ENCODE results near the gene CACHD1.
A peak's percentile ranks its signal among the peaks of the same experiment; 100 is the strongest.

CACHD1 gene

DNA sequence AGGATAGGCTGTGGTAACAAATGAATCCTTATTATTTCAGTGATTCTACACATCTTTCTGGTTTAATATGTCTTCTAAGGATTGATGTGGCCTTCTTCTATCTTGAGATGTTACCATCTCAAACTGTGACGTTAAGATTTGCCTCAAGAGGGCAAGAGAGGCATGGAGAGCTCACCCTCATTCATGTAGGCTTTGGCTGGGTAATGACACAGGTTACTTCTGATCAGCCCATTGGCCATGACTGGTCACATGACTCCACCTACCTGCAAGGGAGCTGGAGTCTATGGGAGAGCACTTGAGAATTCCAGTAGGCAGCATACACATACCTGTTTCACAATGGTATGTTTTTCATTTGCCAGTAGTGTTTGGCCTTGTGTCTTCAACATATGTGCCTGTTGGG lies 30.0 kb downstream of the CACHD1 start:
- no peaks in the 10 kb centered on the region for H3K9me3 ChIP-seq (ENCODE audit: control extremely low read depth in 1 of 5, control insufficient read depth in 4 of 5, insufficient read depth in 2 of 5, low read depth in 1 of 5, low read length in 4 of 5)
- WGBS (ENCODE audit: insufficient coverage), result 100% methylated on average over 1 of the region's 1 CpG
- peak; percentile 27 to 45 (median 38) for DNase-seq
- no peak overlapping the region for H3K4me3 ChIP-seq (ENCODE audit: control insufficient read depth in 1 of 7, extremely low read depth in 1 of 7, insufficient read depth in 4 of 7, low read depth in 2 of 7, low read length in 6 of 7)
- ChIA-PET CTCF (interaction anchor here (0.8 to 1.1 kb wide), 4 partner anchors 11 to 231 kb away, joined by 3 read pairs; no protein-coding TSS in a partner anchor), POLR2A (no interaction called here)
- no peaks in the 10 kb centered on the region for H3K36me3 ChIP-seq (ENCODE audit: control insufficient read depth in 4 of 4, insufficient read depth in 4 of 4, low read length in 3 of 4)
- H3K27ac ChIP-seq (ENCODE audit: insufficient read depth in 1 of 2, low read depth in 1 of 2, low read length in 2 of 2, poor library complexity in 1 of 2, severe bottlenecking in 2 of 2), result no peak overlapping the region
- peaks cover 0 to 5% (median 2%) of the 10 kb centered on the region in 4 experiments for H3K4me1 ChIP-seq (ENCODE audit: control extremely low read depth in 1 of 4, control insufficient read depth in 4 of 4, insufficient read depth in 4 of 4, low read length in 3 of 4)
- no peaks in the 10 kb centered on the region for H3K27me3 ChIP-seq (replicated peaks in 2 of 5; ENCODE audit: control insufficient read depth in 4 of 5, insufficient read depth in 5 of 5, low read length in 4 of 5)

DNA sequence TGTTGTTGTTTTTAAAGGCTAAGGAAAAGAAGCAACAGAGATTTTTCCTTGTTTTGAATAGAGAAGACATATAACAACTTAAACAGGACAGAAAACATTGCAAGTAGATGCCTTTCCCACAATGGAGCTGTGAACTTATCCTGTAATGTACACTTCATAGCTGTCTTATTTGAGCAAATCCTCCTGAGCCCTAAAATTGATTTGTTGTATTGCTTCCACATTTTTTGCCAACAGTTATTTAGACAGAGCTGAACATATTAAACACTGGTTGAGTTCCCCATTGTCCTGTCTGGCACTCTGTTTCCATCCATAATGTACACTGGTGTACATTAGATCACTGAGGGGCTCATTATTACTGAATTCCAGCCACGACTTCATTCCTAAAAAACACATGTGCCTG lies 32.2 kb downstream of the CACHD1 start:
- WGBS (ENCODE audit: insufficient coverage), result no CpG with 5 or more reads among the region's 1 CpG
- Histone ChIP-seq H3K9me3 (ENCODE audit: control extremely low read depth in 1 of 5, control insufficient read depth in 4 of 5, insufficient read depth in 2 of 5, low read depth in 1 of 5, low read length in 4 of 5) (no peaks in the 10 kb centered on the region), H3K27ac (ENCODE audit: insufficient read depth in 1 of 2, low read depth in 1 of 2, low read length in 2 of 2, poor library complexity in 1 of 2, severe bottlenecking in 2 of 2) (no peak overlapping the region), H3K27me3 (replicated peaks in 2 of 5; ENCODE audit: control insufficient read depth in 4 of 5, insufficient read depth in 5 of 5, low read length in 4 of 5) (no peaks in the 10 kb centered on the region), H3K36me3 (ENCODE audit: control insufficient read depth in 4 of 4, insufficient read depth in 4 of 4, low read length in 3 of 4) (no peaks in the 10 kb centered on the region), H3K4me3 (ENCODE audit: control insufficient read depth in 1 of 7, extremely low read depth in 1 of 7, insufficient read depth in 4 of 7, low read depth in 2 of 7, low read length in 6 of 7) (no peak overlapping the region), H3K4me1 (ENCODE audit: control extremely low read depth in 1 of 4, control insufficient read depth in 4 of 4, insufficient read depth in 4 of 4, low read length in 3 of 4) (peaks cover 0 to 12% (median 4%) of the 10 kb centered on the region in 4 experiments)
- POLR2A ChIA-PET, result no interaction called here
- CTCF ChIA-PET, result no interaction called here
- no peak for DNase-seq

DNA sequence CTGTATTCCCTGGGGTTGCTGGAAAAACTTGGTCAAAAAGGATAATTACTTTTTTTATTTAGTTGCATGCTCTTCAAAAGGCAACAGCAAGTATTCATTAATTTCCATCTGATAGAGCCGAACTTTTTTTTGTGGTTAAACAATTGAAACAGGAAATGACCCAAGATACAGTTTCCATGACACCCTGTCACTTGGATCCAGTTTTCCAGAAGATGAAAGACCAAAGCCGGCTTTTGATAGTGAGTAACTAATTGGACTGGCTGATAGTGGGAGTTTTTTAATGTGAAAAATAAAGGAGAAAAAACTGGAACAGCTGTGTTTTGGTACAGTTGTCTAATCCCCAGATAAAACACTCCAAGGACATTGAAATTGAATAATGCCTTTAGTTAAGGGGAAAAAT lies 33.0 kb downstream of the CACHD1 start:
- Histone ChIP-seq H3K27me3 (replicated peaks in 2 of 5; ENCODE audit: control insufficient read depth in 4 of 5, insufficient read depth in 5 of 5, low read length in 4 of 5) (no peaks in the 10 kb centered on the region), H3K4me3 (ENCODE audit: control insufficient read depth in 1 of 7, extremely low read depth in 1 of 7, insufficient read depth in 4 of 7, low read depth in 2 of 7, low read length in 6 of 7) (no peak overlapping the region), H3K9me3 (ENCODE audit: control extremely low read depth in 1 of 5, control insufficient read depth in 4 of 5, insufficient read depth in 2 of 5, low read depth in 1 of 5, low read length in 4 of 5) (no peaks in the 10 kb centered on the region), H3K27ac (ENCODE audit: insufficient read depth in 1 of 2, low read depth in 1 of 2, low read length in 2 of 2, poor library complexity in 1 of 2, severe bottlenecking in 2 of 2) (no peak overlapping the region), H3K36me3 (ENCODE audit: control insufficient read depth in 4 of 4, insufficient read depth in 4 of 4, low read length in 3 of 4) (no peaks in the 10 kb centered on the region), H3K4me1 (ENCODE audit: control extremely low read depth in 1 of 4, control insufficient read depth in 4 of 4, insufficient read depth in 4 of 4, low read length in 3 of 4) (peaks cover 0 to 12% (median 4%) of the 10 kb centered on the region in 4 experiments)
- ChIA-PET POLR2A (no interaction called here), CTCF (interaction anchor here (1.2 kb wide), 1 partner anchor 8 kb away, joined by 3 read pairs; no protein-coding TSS in a partner anchor)
- DNase-seq, result no peak
- 33% methylated on average over 1 of the region's 2 CpGs for WGBS (ENCODE audit: insufficient coverage)

DNA sequence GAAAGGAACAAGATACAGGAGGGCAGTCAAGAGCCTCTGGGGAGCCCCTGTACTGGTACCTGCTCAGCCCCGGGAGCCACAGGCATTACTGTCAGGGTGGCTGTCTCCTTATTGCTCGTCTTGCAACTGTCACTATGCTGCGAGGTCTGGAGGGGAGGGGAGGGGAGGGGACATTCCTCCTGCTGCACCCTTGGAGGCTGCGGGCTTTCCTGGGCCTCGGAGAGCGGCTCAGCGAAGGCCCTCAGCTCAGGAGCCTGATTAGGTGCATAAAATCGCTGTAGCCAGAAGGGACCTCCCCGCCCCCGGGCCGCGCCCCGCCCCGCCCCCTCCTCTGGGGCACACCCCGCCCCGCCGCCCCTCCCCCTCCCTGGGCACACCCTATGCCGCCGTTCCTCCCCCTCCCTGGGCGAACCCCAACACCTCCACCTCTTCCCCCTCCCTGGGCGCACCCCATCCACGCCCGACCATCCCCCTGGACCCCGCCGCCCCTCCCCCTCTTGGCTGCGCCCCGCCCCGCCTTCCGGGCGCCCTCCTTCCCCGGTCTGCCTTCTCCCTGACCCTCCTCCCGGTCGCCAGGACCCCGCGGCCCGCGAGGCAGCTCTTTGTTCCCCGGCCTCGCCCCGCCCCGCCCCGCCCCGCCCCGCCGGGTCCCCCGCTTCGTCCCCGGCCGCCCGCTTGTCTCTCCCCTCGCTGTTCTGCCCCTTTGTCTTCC lies 35.5 kb downstream of the CACHD1 start:
- Histone ChIP-seq H3K9me3 (ENCODE audit: control extremely low read depth in 1 of 5, control insufficient read depth in 4 of 5, insufficient read depth in 2 of 5, low read depth in 1 of 5, low read length in 4 of 5) (no peaks in the 10 kb centered on the region), H3K4me1 (ENCODE audit: control extremely low read depth in 1 of 4, control insufficient read depth in 4 of 4, insufficient read depth in 4 of 4, low read length in 3 of 4) (peaks cover 0 to 12% (median 4%) of the 10 kb centered on the region in 4 experiments), H3K27me3 (replicated peaks in 2 of 5; ENCODE audit: control insufficient read depth in 4 of 5, insufficient read depth in 5 of 5, low read length in 4 of 5) (no peaks in the 10 kb centered on the region), H3K36me3 (ENCODE audit: control insufficient read depth in 4 of 4, insufficient read depth in 4 of 4, low read length in 3 of 4) (no peaks in the 10 kb centered on the region), H3K4me3 (ENCODE audit: control insufficient read depth in 1 of 7, extremely low read depth in 1 of 7, insufficient read depth in 4 of 7, low read depth in 2 of 7, low read length in 6 of 7) (peak overlapping the region; percentile 39 to 76 (median 64)), H3K27ac (ENCODE audit: insufficient read depth in 1 of 2, low read depth in 1 of 2, low read length in 2 of 2, poor library complexity in 1 of 2, severe bottlenecking in 2 of 2) (no peak overlapping the region)
- DNase-seq, result peak; percentile 25 to 64 (median 63)
- WGBS (ENCODE audit: insufficient coverage), result 0% methylated on average over 3 of the region's 51 CpGs
- ChIA-PET CTCF (no interaction called here), POLR2A (no interaction called here)

DNA sequence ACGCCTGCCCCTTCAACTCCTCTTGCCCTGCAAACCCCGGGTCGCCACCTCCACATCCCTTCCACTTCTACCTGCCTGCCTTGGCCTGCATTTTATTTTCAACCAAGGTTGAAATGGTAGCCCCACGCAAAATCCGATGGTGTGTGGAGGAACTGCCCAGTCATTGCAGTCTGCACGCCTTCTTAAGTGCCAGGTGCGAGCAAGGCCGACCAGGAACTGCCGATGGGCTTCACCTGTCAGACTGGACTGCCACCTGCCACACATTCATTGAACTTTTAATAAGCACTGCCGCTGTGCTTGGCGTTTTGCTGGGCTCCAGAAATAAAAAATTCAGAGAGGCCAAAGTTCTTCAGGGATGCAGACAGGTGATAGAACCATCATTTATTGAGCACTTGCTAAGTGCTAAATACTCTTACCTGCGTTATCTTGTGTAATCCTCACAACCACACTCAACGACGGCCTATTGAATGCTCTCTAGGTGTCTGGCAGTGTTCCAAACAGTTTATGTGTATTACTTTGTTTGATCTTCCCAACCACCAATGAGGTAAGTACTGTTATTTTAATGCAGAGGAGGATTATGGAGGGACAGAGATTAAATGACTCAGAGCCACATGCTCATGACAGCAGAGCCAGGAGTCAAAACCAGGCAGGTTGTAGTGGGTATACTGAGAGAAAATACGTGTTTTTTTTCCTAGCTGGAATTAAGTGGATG lies 36.2 kb downstream of the CACHD1 start:
- DNase-seq, result peak; percentile 42 to 82 (median 78)
- Histone ChIP-seq H3K27ac (ENCODE audit: insufficient read depth in 1 of 2, low read depth in 1 of 2, low read length in 2 of 2, poor library complexity in 1 of 2, severe bottlenecking in 2 of 2) (no peak overlapping the region), H3K4me3 (ENCODE audit: control insufficient read depth in 1 of 7, extremely low read depth in 1 of 7, insufficient read depth in 4 of 7, low read depth in 2 of 7, low read length in 6 of 7) (peak overlapping the region in 6 of 7 experiments; percentile 22 to 75 (median 62)), H3K36me3 (ENCODE audit: control insufficient read depth in 4 of 4, insufficient read depth in 4 of 4, low read length in 3 of 4) (no peaks in the 10 kb centered on the region), H3K9me3 (ENCODE audit: control extremely low read depth in 1 of 5, control insufficient read depth in 4 of 5, insufficient read depth in 2 of 5, low read depth in 1 of 5, low read length in 4 of 5) (no peaks in the 10 kb centered on the region), H3K4me1 (ENCODE audit: control extremely low read depth in 1 of 4, control insufficient read depth in 4 of 4, insufficient read depth in 4 of 4, low read length in 3 of 4) (peaks cover under 1 to 15% (median 8%) of the 10 kb centered on the region in 4 experiments), H3K27me3 (replicated peaks in 2 of 5; ENCODE audit: control insufficient read depth in 4 of 5, insufficient read depth in 5 of 5, low read length in 4 of 5) (no peaks in the 10 kb centered on the region)
- ChIA-PET POLR2A (interaction anchor here (0.6 kb wide), 1 partner anchor 12 kb away, joined by 7 read pairs; no protein-coding TSS in a partner anchor), CTCF (no interaction called here)
- WGBS (ENCODE audit: insufficient coverage), result 24% methylated on average over 11 of the region's 15 CpGs

DNA sequence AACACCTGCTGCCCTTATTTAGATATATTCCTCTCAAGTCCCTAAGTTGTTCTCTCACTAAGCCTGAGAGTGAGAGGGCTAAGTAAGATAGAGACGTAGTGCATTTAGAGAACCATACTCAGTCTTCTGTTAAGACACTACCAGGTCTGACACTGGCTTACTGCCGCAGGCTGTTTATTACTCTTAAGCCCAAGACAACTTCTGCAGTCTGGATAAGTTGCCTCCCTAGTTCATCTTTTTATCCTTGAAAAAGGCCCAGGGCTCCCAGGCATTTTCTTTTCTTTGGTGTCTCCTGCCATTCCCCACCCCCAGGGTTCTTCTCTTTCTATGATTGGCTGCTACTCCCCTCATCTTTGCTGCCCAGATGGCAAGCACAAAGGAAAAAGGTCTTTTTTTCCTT lies 38.7 kb downstream of the CACHD1 start:
- no peak for DNase-seq
- no peak overlapping the region for H3K4me3 ChIP-seq (ENCODE audit: control insufficient read depth in 1 of 7, extremely low read depth in 1 of 7, insufficient read depth in 4 of 7, low read depth in 2 of 7, low read length in 6 of 7)
- H3K9me3 ChIP-seq (ENCODE audit: control extremely low read depth in 1 of 5, control insufficient read depth in 4 of 5, insufficient read depth in 2 of 5, low read depth in 1 of 5, low read length in 4 of 5), result no peaks in the 10 kb centered on the region
- no peaks in the 10 kb centered on the region for H3K36me3 ChIP-seq (ENCODE audit: control insufficient read depth in 4 of 4, insufficient read depth in 4 of 4, low read length in 3 of 4)
- 100% methylated on average over 2 of the region's 2 CpGs for WGBS (ENCODE audit: insufficient coverage)
- H3K27me3 ChIP-seq (replicated peaks in 2 of 5; ENCODE audit: control insufficient read depth in 4 of 5, insufficient read depth in 5 of 5, low read length in 4 of 5), result no peaks in the 10 kb centered on the region
- no peak overlapping the region for H3K27ac ChIP-seq (ENCODE audit: insufficient read depth in 1 of 2, low read depth in 1 of 2, low read length in 2 of 2, poor library complexity in 1 of 2, severe bottlenecking in 2 of 2)
- ChIA-PET CTCF (no interaction called here), POLR2A (no interaction called here)
- H3K4me1 ChIP-seq (ENCODE audit: control extremely low read depth in 1 of 4, control insufficient read depth in 4 of 4, insufficient read depth in 4 of 4, low read length in 3 of 4), result peaks cover 4 to 21% (median 15%) of the 10 kb centered on the region in 4 experiments

DNA sequence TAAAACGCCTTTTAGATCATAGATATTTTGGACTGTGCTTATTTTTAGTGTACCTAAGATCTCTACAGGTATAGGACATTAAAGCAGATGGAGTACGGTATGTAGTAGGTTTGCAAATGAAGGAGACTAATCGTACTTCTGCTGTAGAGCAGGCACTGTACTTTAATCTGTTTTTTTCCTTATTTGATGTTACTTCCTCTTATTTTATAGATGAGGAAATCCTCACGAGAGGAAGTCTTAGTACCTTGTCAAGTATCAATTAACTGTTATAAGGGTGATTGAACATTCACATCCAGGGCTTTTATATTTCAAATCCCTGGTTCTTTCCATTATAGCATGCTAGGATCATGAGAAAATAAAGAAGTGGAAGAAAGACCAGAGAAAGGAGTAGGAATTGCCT lies 41.1 kb downstream of the CACHD1 start:
- Histone ChIP-seq H3K27ac (ENCODE audit: insufficient read depth in 1 of 2, low read depth in 1 of 2, low read length in 2 of 2, poor library complexity in 1 of 2, severe bottlenecking in 2 of 2) (no peak overlapping the region), H3K4me3 (ENCODE audit: control insufficient read depth in 1 of 7, extremely low read depth in 1 of 7, insufficient read depth in 4 of 7, low read depth in 2 of 7, low read length in 6 of 7) (no peak overlapping the region), H3K4me1 (ENCODE audit: control extremely low read depth in 1 of 4, control insufficient read depth in 4 of 4, insufficient read depth in 4 of 4, low read length in 3 of 4) (peaks cover 4 to 23% (median 12%) of the 10 kb centered on the region in 4 experiments), H3K36me3 (ENCODE audit: control insufficient read depth in 4 of 4, insufficient read depth in 4 of 4, low read length in 3 of 4) (no peaks in the 10 kb centered on the region), H3K27me3 (replicated peaks in 2 of 5; ENCODE audit: control insufficient read depth in 4 of 5, insufficient read depth in 5 of 5, low read length in 4 of 5) (no peaks in the 10 kb centered on the region), H3K9me3 (ENCODE audit: control extremely low read depth in 1 of 5, control insufficient read depth in 4 of 5, insufficient read depth in 2 of 5, low read depth in 1 of 5, low read length in 4 of 5) (no peaks in the 10 kb centered on the region)
- POLR2A ChIA-PET, result no interaction called here
- WGBS (ENCODE audit: insufficient coverage), result no CpG with 5 or more reads among the region's 4 CpGs
- DNase-seq, result peak in 2 of 3 donors; percentile 28 to 46
- CTCF ChIA-PET, result no interaction called here
